ENCODE data around the gene HDGFL2.
"Not testable (repeated sequence)": the region's sequence is repeated elsewhere in the genome, so short reads cannot be mapped to it uniquely, and the experiment has no call there.

HDGFL2 gene

DNA sequence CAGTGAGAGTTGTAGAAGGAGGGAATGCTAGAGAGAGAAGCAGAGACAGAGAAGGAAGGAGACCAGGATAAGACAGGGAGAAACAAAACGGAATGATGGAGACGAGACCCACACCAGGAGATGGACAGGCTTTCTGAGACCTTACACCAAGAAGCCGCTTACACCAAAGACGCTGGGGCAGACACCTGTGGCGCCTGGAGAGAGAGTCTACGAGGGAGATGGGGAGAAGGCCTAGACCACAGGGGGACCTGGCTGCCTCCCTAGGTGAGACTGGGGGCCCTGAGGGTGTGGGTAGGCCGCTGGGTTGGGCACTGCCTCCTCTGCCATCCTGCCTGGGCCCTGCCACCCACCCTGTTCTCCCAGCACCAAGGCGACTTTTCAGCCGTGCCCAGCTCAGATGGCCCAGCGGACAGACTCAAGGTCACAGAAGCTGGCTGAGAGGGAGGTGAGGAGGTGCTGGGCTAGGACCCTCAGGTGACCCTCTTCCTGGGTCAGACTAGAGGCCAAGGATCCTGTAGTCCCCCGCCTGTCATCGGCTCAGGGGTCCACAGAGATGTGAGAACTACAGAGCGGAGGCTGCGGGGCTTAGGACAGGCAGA, 57.9 kb downstream of the HDGFL2 start:
- no peak for DNase-seq (ENCODE audit: low read depth in 2 of 2, low spot score in 1 of 2)

DNA sequence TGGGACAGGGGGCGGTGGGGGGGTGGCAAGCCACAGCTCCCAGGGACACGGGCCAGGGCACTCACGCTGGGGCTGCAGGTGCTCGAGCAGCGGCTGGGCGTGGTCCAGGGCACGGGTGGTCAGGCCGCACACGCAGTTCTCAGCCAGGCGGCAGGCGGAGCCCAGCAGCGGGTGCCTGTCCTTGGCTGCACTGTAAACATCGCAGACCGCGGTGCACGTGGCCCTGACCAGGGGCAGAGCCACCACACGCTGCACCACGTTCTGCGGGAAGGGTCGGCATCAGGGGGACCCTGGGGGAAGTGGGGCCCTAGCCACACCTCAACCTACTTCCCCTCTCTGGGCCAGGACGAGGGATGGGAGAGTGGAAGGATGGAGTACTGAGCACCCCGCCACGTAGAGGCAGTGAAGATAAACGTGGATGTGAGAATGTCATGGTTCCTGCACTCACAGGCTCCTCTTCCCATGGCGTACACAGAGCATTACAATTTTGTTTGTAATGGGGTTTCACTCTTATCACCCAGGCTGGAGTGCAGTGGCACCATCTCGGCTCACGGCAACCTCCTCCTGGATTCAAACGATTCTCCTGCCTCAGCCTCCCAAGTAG, 59.6 kb downstream of the HDGFL2 start:
- DNase-seq (ENCODE audit: low read depth in 2 of 2, low spot score in 1 of 2): no peak

DNA sequence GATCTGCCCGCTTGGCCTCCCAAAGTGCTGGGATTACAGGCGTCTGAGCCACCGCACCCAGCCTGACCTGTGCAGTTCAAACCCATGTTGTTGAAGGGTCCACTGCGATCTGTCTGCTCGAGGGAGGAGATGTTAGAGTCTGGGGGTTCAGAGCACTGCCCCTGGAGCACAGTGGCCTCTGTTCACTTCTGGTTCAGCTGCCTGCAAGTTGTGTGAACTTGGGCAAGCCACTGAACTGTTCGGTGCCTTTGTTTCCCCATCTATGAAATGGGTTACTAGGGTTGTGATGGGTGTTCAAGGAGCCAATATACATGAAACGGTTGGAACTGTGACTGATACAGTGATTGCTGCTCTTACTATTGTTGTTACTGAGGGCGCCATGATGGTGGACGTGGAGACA, 61.2 kb downstream of the HDGFL2 start:
- DNase-seq (ENCODE audit: low read depth in 2 of 2, low spot score in 1 of 2): no peak

DNA sequence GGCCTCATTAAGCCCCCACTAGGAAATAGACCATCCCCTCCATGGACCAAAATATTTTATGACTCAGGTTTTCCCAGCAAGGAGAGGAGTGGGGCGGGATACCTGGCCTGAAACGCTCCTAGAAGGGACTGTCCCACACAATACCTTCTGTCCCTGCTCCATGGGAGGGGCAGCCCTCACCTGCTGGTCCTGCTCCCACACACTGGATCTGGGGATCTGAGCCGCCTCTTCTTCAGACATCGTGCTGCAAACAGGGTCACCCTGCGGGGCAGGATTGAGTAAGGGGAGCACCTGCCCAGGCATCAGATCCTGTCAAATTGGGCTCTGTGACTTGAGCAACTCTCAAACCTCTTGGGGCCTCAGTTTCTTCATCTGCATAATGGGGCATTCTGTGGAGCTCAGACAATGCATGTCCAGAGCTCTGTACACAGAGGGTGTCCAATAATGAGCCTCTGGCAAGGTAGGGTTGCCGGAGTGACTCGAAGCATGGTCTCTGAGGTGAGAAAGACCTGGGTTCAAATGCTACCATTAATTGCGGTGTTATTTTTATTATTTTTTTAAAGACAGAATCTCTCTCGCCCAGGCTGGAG, 61.8 kb downstream of the HDGFL2 start:
- DNase-seq (ENCODE audit: low read depth in 2 of 2, low spot score in 1 of 2): no peak

DNA sequence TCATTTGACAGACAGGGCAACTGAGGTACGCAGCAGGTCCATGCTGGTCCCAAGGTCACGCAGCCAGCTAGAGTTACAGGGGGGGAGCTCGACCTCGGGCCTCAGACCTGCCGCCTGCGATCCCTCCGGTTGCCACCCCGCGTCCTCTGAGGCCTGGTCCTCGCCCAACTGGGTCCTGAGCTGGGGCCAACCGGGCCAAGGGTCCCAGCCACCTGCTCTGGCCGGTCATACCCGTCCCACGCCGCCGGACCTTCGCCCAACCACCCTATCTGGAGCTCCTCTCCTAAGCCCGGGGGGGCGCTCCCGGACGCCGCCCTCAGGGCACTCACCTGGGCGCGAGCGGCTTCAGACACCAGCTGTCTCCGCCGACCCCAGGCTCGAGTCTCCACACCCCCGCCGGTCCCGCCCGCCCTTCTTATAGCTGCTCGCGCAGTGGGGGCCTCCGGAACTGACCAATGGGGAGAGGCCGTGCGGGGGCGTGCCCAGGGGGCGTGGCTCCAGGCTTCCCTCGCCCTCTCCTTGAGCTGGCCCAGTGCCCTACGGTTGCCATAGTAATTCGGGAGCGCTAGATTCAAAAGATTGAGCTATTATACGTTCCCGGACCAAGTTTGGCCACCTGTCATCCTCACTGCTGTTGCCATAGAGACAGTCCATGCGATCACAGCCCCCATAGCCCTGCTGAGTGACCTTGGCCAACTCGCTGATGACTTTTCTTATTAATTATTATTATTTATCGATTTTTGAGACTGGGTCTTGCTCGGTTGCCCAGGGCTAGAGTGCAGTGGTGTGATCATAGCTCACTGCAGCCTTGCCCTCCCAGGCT, 63.0 kb downstream of the HDGFL2 start, which contains the start of gene PLIN5:
Gene PLIN5, minus strand, starts transcription at position 389 of the 823 bp plus-strand sequence. CDS start 1,150 bp downstream, outside the sequence.
- DNase-seq (ENCODE audit: low read depth in 2 of 2, low spot score in 1 of 2): no peak

DNA sequence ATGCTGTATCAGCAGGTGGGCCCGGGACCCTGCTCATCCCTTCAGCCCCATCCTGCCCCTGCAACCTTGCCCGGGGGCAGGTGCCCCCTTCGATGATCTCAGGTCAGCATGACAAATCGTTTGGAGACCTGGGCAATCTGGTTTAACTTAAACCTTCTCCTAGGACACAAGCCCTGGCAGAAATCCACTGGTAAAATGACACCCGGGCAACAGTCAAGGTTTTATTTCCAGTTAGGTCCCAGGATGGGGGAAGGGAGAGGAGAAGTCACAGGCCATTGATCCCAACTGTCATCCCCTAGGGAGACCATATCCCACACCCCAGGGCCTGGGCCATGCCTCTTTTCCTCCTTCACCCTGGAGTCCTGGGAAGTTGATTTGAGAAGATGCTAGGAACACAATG, 64.7 kb downstream of the HDGFL2 start:
- DNase-seq (ENCODE audit: low read depth in 2 of 2, low spot score in 1 of 2): no peak

DNA sequence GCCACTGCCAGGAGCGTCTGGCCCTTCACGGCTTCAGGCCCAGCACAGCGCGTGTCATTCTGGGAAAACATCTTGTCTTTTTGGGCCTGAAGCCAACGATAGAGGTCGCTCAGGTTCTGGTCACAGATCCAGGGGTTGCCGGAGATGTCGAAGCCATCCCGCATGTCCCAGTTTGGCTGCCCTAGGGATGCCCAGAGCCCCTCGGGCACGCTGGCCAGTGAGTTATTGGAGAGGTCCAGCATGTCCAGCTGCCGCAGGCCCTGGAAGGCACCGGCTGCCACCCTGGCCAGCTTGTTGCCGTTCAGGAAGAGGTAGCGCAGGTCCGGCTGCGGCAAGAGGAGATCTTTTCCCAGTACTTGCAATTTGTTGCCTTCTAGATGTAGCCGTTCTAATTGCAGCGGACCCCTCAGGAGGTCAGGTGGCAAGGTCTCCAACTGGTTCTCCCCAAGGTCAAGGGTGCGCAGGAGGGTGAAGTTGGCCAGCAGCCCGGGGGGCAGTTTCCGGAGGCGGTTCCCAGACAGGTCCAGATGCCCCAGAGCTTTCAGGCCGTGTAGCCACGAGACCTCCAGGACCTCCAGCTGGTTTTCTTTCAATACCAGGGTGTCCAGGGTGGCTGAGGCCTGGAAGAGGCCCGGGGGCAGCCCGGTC, 66.0 kb downstream of the HDGFL2 start:
- DNase-seq (ENCODE audit: low read depth in 2 of 2, low spot score in 1 of 2): no peak

DNA sequence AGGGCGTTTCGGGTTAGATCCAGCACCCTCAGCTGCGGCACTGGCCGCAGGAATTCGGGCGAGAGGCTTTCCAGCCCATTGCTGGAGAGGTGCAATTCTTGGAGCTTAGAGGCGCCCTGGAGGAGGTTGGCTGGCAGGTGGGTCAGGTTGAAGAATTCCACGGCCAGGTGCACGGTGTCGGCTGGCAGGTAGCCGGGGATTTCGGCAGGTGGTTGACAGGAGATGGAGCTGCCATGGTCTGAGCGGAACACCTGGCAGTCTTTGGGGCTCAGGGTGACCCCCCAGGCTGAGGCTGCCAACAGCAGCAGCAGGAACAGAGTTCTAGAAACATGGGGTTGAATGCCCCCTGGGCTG, 66.5 kb downstream of the HDGFL2 start:
- no peak for DNase-seq (ENCODE audit: low read depth in 2 of 2, low spot score in 1 of 2)

DNA sequence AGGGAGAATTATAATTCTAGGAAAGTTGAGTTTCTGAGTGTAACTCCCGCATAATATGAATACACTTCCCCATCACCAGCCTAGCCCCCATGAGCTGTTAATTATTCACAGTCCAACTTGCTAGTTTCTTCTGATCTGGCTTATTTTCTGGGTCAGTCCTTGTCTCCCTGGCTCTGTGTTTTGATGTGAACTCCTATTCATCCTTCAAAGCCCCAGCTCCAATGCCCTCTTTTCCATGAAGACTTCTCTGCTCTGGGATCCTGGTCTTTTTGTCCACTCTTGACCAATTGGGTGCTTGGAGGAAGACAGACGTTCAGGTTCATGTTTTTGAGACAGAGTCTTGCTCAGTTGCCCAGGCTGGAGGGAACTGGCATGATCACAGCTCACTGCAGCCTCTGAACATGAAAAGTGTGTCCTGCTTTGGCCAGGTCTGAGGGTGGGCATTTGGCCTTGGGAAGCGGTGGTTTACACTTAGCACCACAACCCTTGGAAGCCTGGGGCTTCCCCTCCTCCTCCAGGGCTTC, 67.1 kb downstream of the HDGFL2 start:
- no peak for DNase-seq (ENCODE audit: low read depth in 2 of 2, low spot score in 1 of 2)

DNA sequence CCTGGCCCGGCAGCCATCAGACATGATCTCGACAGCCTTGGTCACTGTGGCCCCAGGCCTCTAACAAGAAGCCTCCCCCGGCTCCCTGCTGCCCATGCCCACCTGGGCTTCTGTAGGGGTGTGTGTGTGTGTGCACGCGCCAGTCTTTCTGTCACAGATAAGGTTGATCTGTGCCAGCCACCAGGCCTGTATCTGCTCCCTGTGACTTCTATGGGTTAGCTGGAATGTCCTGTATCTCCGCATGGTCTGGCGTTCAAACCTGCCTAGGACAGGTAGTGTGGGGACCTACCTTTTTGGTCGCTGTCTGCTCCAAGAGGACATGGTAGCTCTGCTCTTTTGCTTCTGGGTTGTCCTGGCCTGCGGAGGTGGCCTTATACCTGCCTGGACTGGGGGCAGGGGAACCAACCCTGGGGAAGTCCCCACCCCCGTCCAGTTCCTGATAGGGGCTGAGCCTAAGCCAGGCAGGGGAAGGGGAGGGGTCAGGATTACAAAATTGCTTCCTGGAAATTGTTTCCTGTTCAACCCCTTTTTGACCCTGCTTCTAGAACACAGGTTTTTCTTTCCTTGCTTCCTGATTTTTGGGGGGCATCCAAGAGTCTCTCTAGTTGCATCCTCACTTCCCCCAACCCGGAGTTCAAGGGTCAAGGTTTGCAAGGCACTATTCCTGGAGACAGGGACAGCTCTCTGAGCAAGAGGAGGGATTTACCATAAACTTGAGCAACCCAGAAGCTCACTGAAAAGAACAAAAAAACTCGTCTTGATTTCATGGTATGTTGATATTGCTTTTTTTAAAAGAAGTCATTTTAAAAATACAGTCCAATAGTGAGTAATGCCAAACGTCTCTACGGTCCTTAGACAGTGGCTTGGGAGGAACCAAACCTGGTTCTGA, 67.8 kb downstream of the HDGFL2 start, which contains the start of gene LRG1:
Gene LRG1, minus strand, starts transcription at position 344 of the 889 bp plus-strand sequence. Its CDS starts 23 bp downstream, at position 321.
- no peak for DNase-seq (ENCODE audit: low read depth in 2 of 2, low spot score in 1 of 2)

DNA sequence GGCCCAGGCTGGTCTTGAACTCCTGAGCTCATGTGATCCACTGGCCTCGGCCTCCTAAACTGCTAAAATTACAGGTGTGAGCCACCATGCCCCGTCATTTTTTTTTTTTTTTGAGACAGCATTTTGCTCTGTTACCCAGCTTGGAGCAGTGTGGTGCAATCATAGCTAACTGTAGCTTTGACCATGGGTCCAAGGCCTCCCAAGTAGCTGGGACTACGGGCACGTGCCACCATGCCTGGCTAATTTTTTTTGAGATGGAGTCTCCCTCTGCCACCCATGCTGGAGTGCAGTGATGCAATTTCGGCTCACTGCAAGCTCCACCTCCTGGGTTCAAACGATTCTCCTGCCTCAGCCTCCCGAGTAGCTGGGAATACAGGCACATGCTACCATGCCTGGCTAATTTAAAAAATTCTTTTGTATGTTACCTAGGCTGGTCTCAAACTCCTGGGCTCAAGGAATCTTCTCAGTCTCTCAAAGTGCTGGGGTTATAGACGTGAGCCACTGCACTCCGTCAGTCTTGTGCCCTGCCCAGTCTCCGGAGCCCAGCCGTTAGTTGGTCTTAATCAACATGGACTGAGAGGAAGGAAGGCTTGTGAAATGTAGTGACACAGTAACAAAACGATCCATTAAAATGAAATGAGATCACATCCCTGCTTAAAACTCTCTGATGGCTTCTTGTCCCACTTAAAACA, 69.2 kb downstream of the HDGFL2 start:
- DNase-seq (ENCODE audit: low read depth in 2 of 2, low spot score in 1 of 2): no peak

DNA sequence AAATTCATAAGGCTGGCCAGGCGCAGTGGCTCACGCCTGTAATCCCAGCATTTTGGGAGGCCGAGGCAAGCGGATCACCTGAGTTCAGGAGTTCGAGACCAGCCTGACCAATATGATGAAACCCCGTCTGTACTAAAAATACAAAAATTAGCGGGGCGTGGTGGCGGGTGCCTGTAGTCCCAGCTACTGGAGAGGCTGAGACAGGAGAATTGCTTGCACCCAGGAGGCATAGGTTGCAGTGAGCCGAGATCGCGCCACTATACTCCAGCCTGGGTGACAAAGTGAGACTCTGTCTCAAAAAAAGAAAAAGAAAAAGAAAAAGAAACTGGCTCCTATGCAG, 69.7 kb downstream of the HDGFL2 start:
- not testable (repeated sequence) for DNase-seq (ENCODE audit: low read depth in 2 of 2, low spot score in 1 of 2)

DNA sequence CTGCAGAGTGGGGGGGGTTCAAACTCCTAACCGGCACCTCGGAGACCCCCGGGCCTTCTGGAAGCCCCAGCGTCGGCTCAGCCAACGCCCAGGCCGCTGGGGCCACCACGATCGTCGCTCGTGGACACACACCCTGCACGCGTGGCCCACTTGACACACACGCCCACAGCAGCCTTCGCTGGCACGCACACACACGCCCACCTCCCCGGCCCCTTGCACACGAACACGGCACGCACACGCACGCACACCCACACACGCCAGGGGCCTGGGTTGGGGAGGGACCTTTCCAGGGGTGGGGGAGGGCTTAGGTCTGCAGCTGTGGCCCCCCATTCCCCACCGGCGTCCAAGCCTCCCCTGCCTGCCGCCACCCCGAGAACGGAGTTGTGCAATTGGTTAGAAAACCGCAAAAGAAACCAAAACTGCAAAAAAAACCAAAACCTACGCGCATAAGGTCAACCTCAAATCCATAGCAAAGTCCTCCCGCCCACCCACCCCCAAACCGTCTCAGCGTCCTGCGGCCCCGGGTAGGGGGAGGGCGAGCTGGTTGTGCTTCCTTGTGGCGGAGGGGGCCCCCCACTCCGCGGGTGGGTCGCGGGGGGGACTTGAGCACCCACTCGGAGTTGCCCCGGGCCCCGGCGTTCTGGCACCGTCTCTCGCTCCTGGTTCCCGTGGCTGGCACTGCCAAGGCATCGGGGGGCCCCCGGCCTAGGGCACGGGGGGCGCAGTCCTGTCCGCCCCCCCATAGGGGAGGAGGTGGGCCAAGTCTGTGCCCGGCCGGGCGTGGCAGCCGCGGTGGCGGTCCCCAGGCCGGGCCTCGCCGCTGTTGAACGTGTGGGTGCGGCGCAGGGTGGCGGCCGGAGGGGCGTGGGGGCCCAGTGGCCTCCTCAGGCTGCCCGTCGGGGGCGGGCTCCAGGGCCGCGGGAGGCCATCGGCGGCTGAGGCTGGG, 71.1 kb downstream of the HDGFL2 start:
- DNase-seq (ENCODE audit: low read depth in 2 of 2, low spot score in 1 of 2): no peak

DNA sequence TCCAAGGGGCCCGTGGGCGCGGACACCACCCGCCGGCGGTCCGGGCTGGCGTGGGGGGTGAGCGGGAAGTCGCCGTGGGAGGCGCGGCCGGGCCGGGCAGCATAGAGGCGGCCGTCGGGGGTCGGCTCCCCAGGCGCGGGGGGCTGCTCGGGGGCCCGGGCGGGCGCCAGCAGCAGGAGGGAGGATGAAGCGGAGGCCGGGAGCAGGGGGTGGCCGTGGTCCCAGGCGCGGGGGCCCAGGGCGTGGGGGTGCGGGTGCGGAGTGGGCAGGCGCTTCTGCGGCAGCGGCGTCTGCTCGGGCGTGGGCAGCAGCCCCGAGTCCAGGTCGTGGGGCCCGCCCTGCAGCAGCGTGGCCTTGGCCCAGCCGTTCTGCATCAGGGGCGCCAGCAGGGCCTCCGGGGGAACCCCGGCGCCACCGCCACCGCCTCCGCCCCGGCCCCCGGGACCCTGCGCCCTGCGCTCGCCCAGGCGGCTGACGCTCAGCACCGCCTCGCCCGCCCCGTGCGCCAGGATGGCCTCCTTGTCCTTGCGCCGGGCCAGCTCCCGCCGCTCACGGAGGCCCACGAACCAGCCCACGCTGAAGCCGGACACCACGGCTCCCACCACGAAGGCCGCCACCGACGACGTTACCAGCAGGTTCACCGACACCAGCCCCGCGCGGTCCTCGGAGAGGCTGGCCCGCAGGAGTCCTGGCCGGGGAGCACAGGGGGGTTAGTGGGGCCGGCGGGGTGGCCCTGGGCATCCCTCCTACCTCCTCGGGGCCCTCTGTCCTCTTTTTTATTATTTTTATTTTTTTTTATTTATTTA, 71.9 kb downstream of the HDGFL2 start:
- no peak for DNase-seq (ENCODE audit: low read depth in 2 of 2, low spot score in 1 of 2)

DNA sequence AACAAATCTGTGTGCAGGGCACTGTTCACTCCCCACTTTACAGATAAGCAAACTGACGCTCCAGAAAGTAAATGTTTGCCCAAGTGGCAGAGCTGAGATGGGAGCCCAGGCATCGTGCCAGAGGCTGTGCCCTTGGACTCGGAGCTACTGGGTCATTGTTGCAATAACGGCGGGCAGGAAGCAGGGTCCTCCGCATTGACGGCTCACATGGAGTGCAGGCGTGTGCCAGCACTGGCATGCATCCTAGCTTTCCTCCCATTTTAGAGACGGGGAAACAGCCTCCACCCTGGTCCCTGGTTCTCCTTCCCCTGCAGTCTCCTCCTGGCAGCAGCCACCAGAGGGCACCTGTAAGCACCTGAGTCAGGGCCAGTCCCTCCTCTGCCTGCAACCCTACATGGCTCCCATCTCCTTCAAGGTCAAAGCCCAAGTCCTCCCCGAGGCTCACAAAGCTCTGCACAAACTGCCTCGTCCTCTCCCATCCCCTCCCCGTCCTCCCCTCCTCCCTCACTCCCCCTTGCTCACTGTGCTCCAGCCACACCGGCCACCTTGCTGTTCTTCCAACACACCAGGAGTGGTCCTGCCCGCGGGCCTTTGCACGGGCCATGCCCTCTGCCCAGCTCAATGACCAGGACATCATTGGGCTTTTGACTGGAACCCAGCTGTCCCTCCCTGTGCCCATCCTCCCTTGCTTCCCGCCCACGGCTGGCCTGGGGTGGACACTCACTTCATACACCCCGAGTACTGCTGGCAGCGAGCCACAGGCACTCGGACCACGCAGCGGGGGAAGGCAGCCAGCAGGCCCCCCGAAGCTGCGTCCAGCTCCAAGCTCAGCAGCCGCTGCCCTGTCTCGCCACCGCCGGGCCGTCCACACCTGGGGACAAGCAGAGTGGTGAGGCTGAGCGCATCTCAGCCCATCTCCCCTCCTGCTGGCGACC, 75.5 kb downstream of the HDGFL2 start:
- no peak for DNase-seq (ENCODE audit: low read depth in 2 of 2, low spot score in 1 of 2)

DNA sequence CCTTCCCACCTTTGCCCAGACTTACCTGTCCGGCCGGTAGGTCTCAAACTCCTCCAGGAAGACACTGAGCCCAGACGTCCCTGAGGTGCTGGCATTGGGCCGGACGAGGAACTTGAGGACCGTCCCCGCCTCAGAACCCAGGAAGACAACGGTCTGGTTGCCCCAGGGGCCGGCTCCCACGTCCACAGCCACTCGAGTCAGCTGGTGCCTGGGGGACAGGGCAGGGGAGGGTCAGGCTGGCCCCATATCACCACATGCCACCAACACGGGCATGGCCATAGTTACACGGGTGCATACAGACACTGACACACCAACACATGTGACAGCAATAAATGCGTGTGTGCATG, 76.1 kb downstream of the HDGFL2 start:
- no peak for DNase-seq (ENCODE audit: low read depth in 2 of 2, low spot score in 1 of 2)

DNA sequence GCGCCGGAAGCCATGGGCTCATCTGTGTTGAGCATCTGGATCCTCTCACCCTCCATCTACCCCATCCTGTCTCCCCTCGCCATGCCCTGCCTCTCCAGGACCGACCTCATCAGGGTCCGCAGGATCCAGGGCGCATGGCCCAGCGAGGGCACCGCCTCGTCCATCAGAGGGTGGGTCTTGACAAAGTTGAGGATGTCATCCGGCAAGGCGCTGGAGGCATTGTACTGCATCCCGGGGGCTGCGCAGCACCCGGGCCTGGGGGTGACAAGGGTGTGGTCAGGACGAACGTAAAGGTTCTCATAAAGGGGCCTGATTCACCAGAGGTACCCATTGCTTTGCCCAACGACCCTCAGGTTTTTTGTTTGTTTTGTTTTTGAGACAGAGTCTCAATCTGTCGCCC, 77.9 kb downstream of the HDGFL2 start:
- no peak for DNase-seq (ENCODE audit: low read depth in 2 of 2, low spot score in 1 of 2)
